ENCODE data around the gene CAPZB. TPM values are rescaled to one million over a fixed set of nuclear protein-coding genes. Genes with fewer than 3 reads are reported as not detected.

CAPZB gene
- total RNA-seq, 1 donor from 2014 or later: 326 TPM

DNA sequence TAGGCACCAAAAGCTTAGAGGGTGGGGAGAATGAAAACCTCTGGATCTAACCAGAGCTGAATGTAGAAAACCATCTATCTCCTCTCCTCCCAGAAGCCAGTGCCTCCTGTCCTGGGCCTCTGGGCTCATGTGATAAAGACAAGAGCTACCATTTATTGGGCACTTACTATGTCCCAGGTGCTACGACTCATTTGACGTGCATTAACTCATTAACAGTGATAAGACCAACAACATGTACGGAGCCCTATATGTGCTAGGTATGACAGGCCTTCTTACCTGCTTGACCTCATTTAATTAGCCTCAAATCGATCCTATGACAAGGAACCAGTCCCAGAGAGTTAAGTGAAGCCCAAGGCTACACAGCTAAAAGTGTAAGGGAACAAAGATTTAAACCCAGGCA is 19.7 kb downstream of the CAPZB start:
- Mint-ChIP-seq H3K27me3 (ENCODE audit: unreplicated experiment) (peaks cover 4% of the 10 kb centered on the region), H3K36me3 (ENCODE audit: unreplicated experiment) (peaks cover 3% of the 10 kb centered on the region), H3K4me1 (ENCODE audit: low read depth, unreplicated experiment) (peaks cover 35% of the 10 kb centered on the region), H3K9me3 (ENCODE audit: unreplicated experiment) (peaks cover 9% of the 10 kb centered on the region), H3K4me3 (ENCODE audit: unreplicated experiment) (no peak overlapping the region), H3K27ac (ENCODE audit: unreplicated experiment) (no peak overlapping the region)
- TF ChIP-seq, protein P1, sequence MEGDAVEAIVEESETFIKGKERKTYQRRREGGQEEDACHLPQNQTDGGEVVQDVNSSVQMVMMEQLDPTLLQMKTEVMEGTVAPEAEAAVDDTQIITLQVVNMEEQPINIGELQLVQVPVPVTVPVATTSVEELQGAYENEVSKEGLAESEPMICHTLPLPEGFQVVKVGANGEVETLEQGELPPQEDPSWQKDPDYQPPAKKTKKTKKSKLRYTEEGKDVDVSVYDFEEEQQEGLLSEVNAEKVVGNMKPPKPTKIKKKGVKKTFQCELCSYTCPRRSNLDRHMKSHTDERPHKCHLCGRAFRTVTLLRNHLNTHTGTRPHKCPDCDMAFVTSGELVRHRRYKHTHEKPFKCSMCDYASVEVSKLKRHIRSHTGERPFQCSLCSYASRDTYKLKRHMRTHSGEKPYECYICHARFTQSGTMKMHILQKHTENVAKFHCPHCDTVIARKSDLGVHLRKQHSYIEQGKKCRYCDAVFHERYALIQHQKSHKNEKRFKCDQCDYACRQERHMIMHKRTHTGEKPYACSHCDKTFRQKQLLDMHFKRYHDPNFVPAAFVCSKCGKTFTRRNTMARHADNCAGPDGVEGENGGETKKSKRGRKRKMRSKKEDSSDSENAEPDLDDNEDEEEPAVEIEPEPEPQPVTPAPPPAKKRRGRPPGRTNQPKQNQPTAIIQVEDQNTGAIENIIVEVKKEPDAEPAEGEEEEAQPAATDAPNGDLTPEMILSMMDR (IDR thresholded peaks at IDR 0.05; ENCODE audit: partially characterized antibody, unreplicated experiment): no peak
- DNase-seq: no peak

DNA sequence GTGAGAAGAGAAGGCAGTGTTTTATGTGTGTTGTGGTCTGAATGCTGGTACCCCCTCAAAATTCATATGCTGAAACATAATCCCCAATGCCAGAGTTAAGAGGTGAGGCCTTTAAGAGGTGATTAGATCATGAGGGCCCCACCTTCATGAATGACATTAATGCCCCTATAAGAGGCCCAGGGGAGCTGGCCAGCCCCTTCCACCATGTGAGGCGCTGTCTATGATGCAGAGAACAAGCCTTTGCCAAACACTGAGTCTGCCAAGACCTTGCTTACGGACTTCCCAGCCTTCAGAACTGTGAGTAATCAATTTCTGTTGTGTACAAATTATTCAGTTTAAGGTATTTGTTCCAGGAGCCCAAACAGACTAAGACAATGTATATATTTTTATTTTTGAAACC is 20.2 kb downstream of the CAPZB start:
- Mint-ChIP-seq H3K4me3 (ENCODE audit: unreplicated experiment) (no peak overlapping the region), H3K36me3 (ENCODE audit: unreplicated experiment) (peaks cover 3% of the 10 kb centered on the region), H3K4me1 (ENCODE audit: low read depth, unreplicated experiment) (peaks cover 32% of the 10 kb centered on the region), H3K9me3 (ENCODE audit: unreplicated experiment) (peaks cover 9% of the 10 kb centered on the region), H3K27ac (ENCODE audit: unreplicated experiment) (no peak overlapping the region), H3K27me3 (ENCODE audit: unreplicated experiment) (peaks cover 4% of the 10 kb centered on the region)
- TF ChIP-seq, protein P1 (IDR thresholded peaks at IDR 0.05; ENCODE audit: partially characterized antibody, unreplicated experiment): no peak
- DNase-seq: no peak

DNA sequence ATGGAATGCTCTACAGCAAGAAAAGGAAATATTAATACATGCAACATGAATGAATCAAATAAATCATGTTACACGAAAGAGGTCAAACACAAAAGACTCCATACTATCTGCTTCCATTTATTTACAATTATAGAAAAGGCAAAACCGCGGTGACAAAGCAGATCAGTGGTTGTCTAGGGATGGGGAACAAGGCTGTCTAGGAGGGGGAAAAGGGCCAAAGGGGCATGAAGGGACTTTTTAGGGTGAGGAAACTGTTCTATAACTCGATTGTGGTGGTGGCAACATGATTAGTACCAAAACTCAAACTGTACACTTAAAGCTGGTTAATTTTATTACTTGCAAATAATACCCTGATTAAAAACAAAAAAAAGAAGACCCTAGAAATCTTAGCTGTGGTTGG is 20.6 kb downstream of the CAPZB start:
- TF ChIP-seq, protein P1 (IDR thresholded peaks at IDR 0.05; ENCODE audit: partially characterized antibody, unreplicated experiment): no peak
- H3K9me3 Mint-ChIP-seq (ENCODE audit: unreplicated experiment): peaks cover 10% of the 10 kb centered on the region
- H3K4me3 Mint-ChIP-seq (ENCODE audit: unreplicated experiment): no peak overlapping the region
- peaks cover 4% of the 10 kb centered on the region for H3K27me3 Mint-ChIP-seq (ENCODE audit: unreplicated experiment)
- H3K4me1 Mint-ChIP-seq (ENCODE audit: low read depth, unreplicated experiment): peaks cover 31% of the 10 kb centered on the region
- no peak for DNase-seq
- no peak overlapping the region for H3K27ac Mint-ChIP-seq (ENCODE audit: unreplicated experiment)
- peaks cover 3% of the 10 kb centered on the region for H3K36me3 Mint-ChIP-seq (ENCODE audit: unreplicated experiment)

DNA sequence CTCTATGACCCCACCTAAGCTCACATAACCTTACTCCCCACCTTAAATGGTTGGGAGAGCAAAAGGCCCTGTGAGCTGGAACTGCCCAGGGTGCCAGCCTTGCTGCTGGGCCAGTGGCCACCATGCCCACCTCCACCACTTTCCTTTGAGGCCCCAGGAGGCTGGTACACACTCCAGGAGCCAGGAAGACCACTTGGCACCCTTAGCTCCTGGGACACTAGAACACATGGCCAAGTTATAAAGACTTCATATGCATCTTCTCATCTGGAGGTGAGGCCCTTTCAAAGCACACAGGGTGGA is 21.9 kb downstream of the CAPZB start:
- Mint-ChIP-seq H3K36me3 (ENCODE audit: unreplicated experiment) (no peaks in the 10 kb centered on the region), H3K9me3 (ENCODE audit: unreplicated experiment) (peaks cover 6% of the 10 kb centered on the region), H3K27me3 (ENCODE audit: unreplicated experiment) (no peaks in the 10 kb centered on the region), H3K4me3 (ENCODE audit: unreplicated experiment) (no peak overlapping the region), H3K4me1 (ENCODE audit: low read depth, unreplicated experiment) (peaks cover 26% of the 10 kb centered on the region), H3K27ac (ENCODE audit: unreplicated experiment) (no peak overlapping the region)
- TF ChIP-seq, protein P1 (IDR thresholded peaks at IDR 0.05; ENCODE audit: partially characterized antibody, unreplicated experiment): no peak
- no peak for DNase-seq

DNA sequence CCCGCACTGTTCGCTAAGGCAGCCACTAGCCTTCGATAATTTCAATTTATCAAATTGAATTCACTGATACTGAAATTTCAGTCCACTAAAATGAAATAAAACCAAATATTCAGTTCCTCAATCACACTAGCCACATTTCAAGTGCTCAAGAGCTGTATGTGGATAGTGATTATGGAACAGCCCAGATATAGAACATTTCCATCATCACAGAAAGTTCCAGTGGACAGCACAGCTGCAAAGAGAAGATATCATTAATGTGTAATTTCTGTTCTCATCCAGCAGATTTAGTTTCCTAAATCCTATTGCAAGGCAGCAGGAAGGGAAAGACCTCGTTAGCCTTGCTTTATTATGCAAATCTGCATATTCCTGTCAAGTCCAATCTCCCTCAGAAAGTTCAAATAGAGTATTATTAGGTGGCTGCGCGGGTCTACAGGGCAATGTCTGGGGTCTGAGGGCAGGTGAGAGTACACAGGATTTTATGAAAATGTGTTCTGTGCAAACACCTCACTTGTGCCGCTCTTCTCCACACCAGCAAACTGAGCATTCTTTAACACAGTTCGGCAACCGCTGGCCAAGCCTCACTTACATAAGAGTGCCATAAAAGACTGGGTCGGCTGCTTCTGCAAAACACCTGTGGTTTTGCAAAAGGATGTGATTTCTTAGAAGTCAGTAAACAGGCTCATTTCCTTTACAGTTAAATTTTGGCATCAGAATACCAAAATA is 22.4 kb downstream of the CAPZB start:
- Mint-ChIP-seq H3K36me3 (ENCODE audit: unreplicated experiment) (no peaks in the 10 kb centered on the region), H3K27ac (ENCODE audit: unreplicated experiment) (no peak overlapping the region), H3K27me3 (ENCODE audit: unreplicated experiment) (no peaks in the 10 kb centered on the region), H3K4me1 (ENCODE audit: low read depth, unreplicated experiment) (peaks cover 21% of the 10 kb centered on the region), H3K4me3 (ENCODE audit: unreplicated experiment) (no peak overlapping the region), H3K9me3 (ENCODE audit: unreplicated experiment) (peaks cover 6% of the 10 kb centered on the region)
- no peak for DNase-seq
- TF ChIP-seq, protein P1 (IDR thresholded peaks at IDR 0.05; ENCODE audit: partially characterized antibody, unreplicated experiment): no peak
